H9 (cell line): ENCODE results near the gene BPIFB1. TPM values are rescaled to one million over a fixed set of nuclear protein-coding genes. Genes with fewer than 3 reads are reported as not detected.

Experiments
- DNase-seq: peaks from one replicate; pipeline ENCODE4 v3.0.0-alpha.2; 2017
- H2AFZ ChIP-seq: one replicate; pipeline ENCODE4 v1.6.1; 2013; ENCODE audit warnings: mild to moderate bottlenecking, low read length, control low read depth, moderate library complexity
- H2AK5ac ChIP-seq: 2 replicates; pipeline ENCODE4 v1.6.1; 2013; ENCODE audit warnings: low read length, control low read depth, mixed read lengths; ENCODE audit not compliant: insufficient read length
- H2BK120ac ChIP-seq: one replicate; pipeline ENCODE4 v1.6.1; 2013; ENCODE audit warnings: low read depth, mild to moderate bottlenecking, low read length, control low read depth, inconsistent platforms; ENCODE audit not compliant: poor library complexity, severe bottlenecking
- H2BK12ac ChIP-seq: 2 replicates; pipeline ENCODE4 v1.6.1; 2013; ENCODE audit warnings: low read length, control low read depth, mixed read lengths, low read depth; ENCODE audit not compliant: insufficient read length
- H2BK15ac ChIP-seq: 2 replicates; pipeline ENCODE4 v1.6.1; 2013; ENCODE audit warnings: low read depth, low read length, control low read depth
- H2BK20ac ChIP-seq: one replicate; pipeline ENCODE4 v1.6.1; 2013; ENCODE audit warnings: low read depth, mild to moderate bottlenecking, low read length, control low read depth, inconsistent platforms; ENCODE audit not compliant: poor library complexity, severe bottlenecking
- H2BK5ac ChIP-seq: 2 replicates; pipeline ENCODE4 v1.6.1; 2013; ENCODE audit warnings: low read length, control low read depth, mixed read lengths; ENCODE audit not compliant: insufficient read length
- H3K14ac ChIP-seq: 2 replicates; pipeline ENCODE4 v1.6.1; 2013; ENCODE audit warnings: low read length, control low read depth; ENCODE audit not compliant: insufficient read depth
- H3K18ac ChIP-seq: 2 replicates; pipeline ENCODE4 v1.6.1; 2013; ENCODE audit warnings: low read depth, mild to moderate bottlenecking, mixed read lengths, low read length, control low read depth; ENCODE audit not compliant: insufficient read length
- H3K23ac ChIP-seq: 2 replicates; pipeline ENCODE4 v1.6.1; 2013; ENCODE audit warnings: low read length, control low read depth, mixed read lengths, low read depth; ENCODE audit not compliant: insufficient read length
- H3K23me2 ChIP-seq: 2 replicates; pipeline ENCODE4 v1.6.1; 2013; ENCODE audit warnings: low read depth, mild to moderate bottlenecking, mixed read lengths, low read length, control low read depth; ENCODE audit not compliant: insufficient read length, poor library complexity, severe bottlenecking
- H3K27ac ChIP-seq: 2 replicates; pipeline ENCODE4 v1.5.1; 2013; ENCODE audit warnings: low read length, control low read depth, mixed read lengths, low read depth; ENCODE audit not compliant: insufficient read length
- H3K27me3 ChIP-seq: 2 replicates; pipeline ENCODE4 v1.6.1; 2013; ENCODE audit warnings: low read length, control low read depth, inconsistent platforms; ENCODE audit not compliant: insufficient read depth
- H3K4ac ChIP-seq: 2 replicates; pipeline ENCODE4 v1.6.1; 2013; ENCODE audit warnings: low read depth, mild to moderate bottlenecking, control low read depth, inconsistent platforms, low read length, moderate library complexity
- H3K4me1 ChIP-seq: 2 replicates; pipeline ENCODE4 v1.6.1; 2013; ENCODE audit warnings: low read length, control low read depth, inconsistent platforms; ENCODE audit not compliant: insufficient read depth
- H3K4me2 ChIP-seq: 2 replicates; pipeline ENCODE4 v1.6.1; 2013; ENCODE audit warnings: low read length, control low read depth, mixed read lengths; ENCODE audit not compliant: insufficient read length, insufficient read depth
- H3K56ac ChIP-seq: 2 replicates; pipeline ENCODE4 v1.6.1; 2013; ENCODE audit warnings: low read depth, mild to moderate bottlenecking, mixed read lengths, low read length, control low read depth; ENCODE audit not compliant: insufficient read length
- H3K79me1 ChIP-seq: 2 replicates; pipeline ENCODE4 v1.6.1; 2013; ENCODE audit warnings: low read depth, mild to moderate bottlenecking, moderate library complexity, low read length, control low read depth, inconsistent platforms; ENCODE audit not compliant: insufficient read depth, poor library complexity, severe bottlenecking
- H3K79me2 ChIP-seq: 2 replicates; pipeline ENCODE4 v1.6.1; 2013; ENCODE audit warnings: low read length, control low read depth, inconsistent platforms; ENCODE audit not compliant: insufficient read depth
- H3K9ac ChIP-seq: 2 replicates; pipeline ENCODE4 v1.6.1; 2013; ENCODE audit warnings: low read length, control low read depth, mixed read lengths; ENCODE audit not compliant: insufficient read length; ENCODE audit errors: extremely low read depth
- H3K9me3 ChIP-seq: one replicate; pipeline ENCODE4 v1.6.1; 2013; ENCODE audit warnings: low read depth, low read length, inconsistent platforms; ENCODE audit not compliant: control insufficient read depth
- H3T11ph ChIP-seq: one replicate; pipeline ENCODE4 v1.6.1; 2013; ENCODE audit warnings: mild to moderate bottlenecking, low read length, control low read depth, inconsistent platforms
- H4K20me1 ChIP-seq: one replicate; pipeline ENCODE4 v1.6.1; 2013; ENCODE audit not compliant: control insufficient read depth, insufficient read length, insufficient read depth
- H4K5ac ChIP-seq: 2 replicates; pipeline ENCODE4 v1.6.1; 2013; ENCODE audit warnings: low read depth, mild to moderate bottlenecking, mixed read lengths, low read length, control low read depth; ENCODE audit not compliant: insufficient read length
- H4K8ac ChIP-seq: replicated peaks from 2 replicates; pipeline ENCODE4 v1.6.1; 2013; ENCODE audit warnings: low read length, control low read depth, mixed read lengths, low read depth; ENCODE audit not compliant: insufficient read length
- H4K91ac ChIP-seq: 2 replicates; pipeline ENCODE4 v1.6.1; 2013; ENCODE audit warnings: low read depth, mild to moderate bottlenecking, moderate library complexity, mixed read lengths, low read length, control low read depth; ENCODE audit not compliant: insufficient read length
- H3K27ac Mint-ChIP-seq, 3 experiments: 2 replicates in 2 of 3; 3 replicates in 1 of 3; pipeline ENCODE4 v1.8.0; 2020 to 2021; ENCODE audit warnings: mixed read lengths in 3 of 3, mild to moderate bottlenecking in 1 of 3, moderate library complexity in 1 of 3
- H3K27me3 Mint-ChIP-seq: 2 replicates; pipeline ENCODE4 v1.8.0; 2021; ENCODE audit warnings: low read depth, mild to moderate bottlenecking, moderate library complexity, mixed read lengths
- H3K36me3 Mint-ChIP-seq, 3 experiments: 2 replicates in 2 of 3; 3 replicates in 1 of 3; pipeline ENCODE4 v1.8.0; 2020 to 2021; ENCODE audit warnings: low read depth in 3 of 3, mixed read lengths in 3 of 3; ENCODE audit not compliant: insufficient read depth in 1 of 3
- H3K4me1 Mint-ChIP-seq, 2 experiments: 2 replicates each; pipeline ENCODE4 v1.8.0; 2020; ENCODE audit warnings: mixed read lengths in 2 of 2
- H3K4me3 Mint-ChIP-seq, 2 experiments: 2 replicates in 1 of 2; 3 replicates in 1 of 2; pipeline ENCODE4 v1.8.0; 2020 to 2021; ENCODE audit warnings: mild to moderate bottlenecking in 2 of 2, mixed read lengths in 2 of 2, moderate library complexity in 1 of 2
- H3K9me3 Mint-ChIP-seq, 2 experiments: 2 replicates in 1 of 2; 3 replicates in 1 of 2; pipeline ENCODE4 v1.8.0; 2020; ENCODE audit warnings: mild to moderate bottlenecking in 2 of 2, mixed read lengths in 2 of 2, moderate library complexity in 1 of 2
- CTCF ChIP-seq: fragments of 200-600 bp; sonication (generic); conservative IDR thresholded peaks from 3 replicates; pipeline ENCODE4 v1.8.0; 2021; ENCODE audit warnings: antibody characterized with exemption, mild to moderate bottlenecking
- WGBS: extraction: QIAGEN DNeasy Blood & Tissue Kit; methylation state at CpG from one replicate; pipeline ENCODE4 v1.1.7; 2013; ENCODE audit warnings: missing lambda C conversion rate, low lambda C conversion rate, mixed read lengths; ENCODE audit not compliant: insufficient read length; ENCODE audit errors: extremely low coverage; 5-methylcytosine and 5-hydroxymethylcytosine counted together
- total RNA-seq: library from RNA; stranded (reverse); gene quantifications from 2 replicates; pipeline ENCODE4 v1.2.1, GENCODE V29; 2021

The BPIFB1 gene
- total RNA-seq, 1 experiment from 2014 or later: not detected

DNA sequence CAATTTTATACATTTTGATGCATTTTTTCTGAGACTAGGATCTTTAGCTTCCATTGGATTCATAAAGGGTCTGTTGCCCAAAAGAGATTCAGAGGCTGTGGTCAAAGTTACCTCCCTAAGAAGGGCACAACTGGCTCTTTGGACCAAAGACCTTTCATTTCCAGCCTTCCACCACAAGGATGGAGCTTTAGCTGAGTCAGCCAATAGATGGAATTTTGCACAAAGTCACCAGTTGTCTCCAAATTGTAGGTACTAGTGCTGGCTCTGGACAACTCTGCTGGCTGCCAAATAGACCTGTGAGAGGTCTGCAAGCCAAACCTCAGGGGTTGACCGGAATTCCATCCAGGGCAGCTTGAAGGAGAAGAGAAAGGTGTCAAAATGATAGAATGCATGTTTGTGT lies 46.7 kb upstream of the BPIFB1 start:
- no peak overlapping the region for H3K9ac ChIP-seq
- H3K4me1 ChIP-seq: no peaks in the 10 kb centered on the region
- no CpG with 5 or more reads among the region's 1 CpG for WGBS
- no peak overlapping the region for H4K8ac ChIP-seq
- no peaks in the 10 kb centered on the region for H4K20me1 ChIP-seq
- no peak overlapping the region for H2BK120ac ChIP-seq
- no peak overlapping the region for H4K91ac ChIP-seq
- DNase-seq: no peak
- H3K27me3 ChIP-seq: no peaks in the 10 kb centered on the region
- no peak for TF ChIP-seq CTCF
- no peak overlapping the region for H4K5ac ChIP-seq
- no peaks in the 10 kb centered on the region for H3K79me1 ChIP-seq
- Mint-ChIP-seq H3K27me3 (peaks cover 35% of the 10 kb centered on the region), H3K9me3 (no peaks in the 10 kb centered on the region; a peak in 1 of 5 replicates), H3K4me3 (no peak overlapping the region), H3K36me3 (no peaks in the 10 kb centered on the region), H3K27ac (no peak overlapping the region), H3K4me1 (peaks cover 5 to 7% of the 10 kb centered on the region in 2 experiments; a peak in 3 of 4 replicates)
- H2BK20ac ChIP-seq: no peak overlapping the region
- no peak overlapping the region for H2BK5ac ChIP-seq
- H3K56ac ChIP-seq: no peak overlapping the region
- no peaks in the 10 kb centered on the region for H3K79me2 ChIP-seq
- no peak overlapping the region for H3T11ph ChIP-seq
- no peak overlapping the region for H2BK12ac ChIP-seq
- no peak overlapping the region for H2AFZ ChIP-seq
- H3K23me2 ChIP-seq: no peaks in the 10 kb centered on the region
- no peak overlapping the region for H2BK15ac ChIP-seq
- H3K23ac ChIP-seq: no peak overlapping the region
- H3K9me3 ChIP-seq: no peaks in the 10 kb centered on the region
- H3K4me2 ChIP-seq: no peak overlapping the region
- H3K4ac ChIP-seq: no peak overlapping the region
- no peak overlapping the region for H3K14ac ChIP-seq
- H2AK5ac ChIP-seq: no peak overlapping the region
- H3K27ac ChIP-seq: no peak overlapping the region
- no peak overlapping the region for H3K18ac ChIP-seq
